Fibroblast of lung (primary cell): Measurements from ENCODE around the gene IMP4. TPM values are rescaled to one million over a fixed set of nuclear protein-coding genes. Genes with fewer than 3 reads are reported as not detected.

Experiments used
- DNase-seq, 2 donors: peaks; one replicate each; pipeline versions ENCODE4 v3.0.0 to v3.0.0-alpha.2; 2010; ENCODE audit warnings: low read depth in 2 of 2
- H2AFZ ChIP-seq: 2 replicates; pipeline ENCODE4 v1.5.1; 2012; ENCODE audit warnings: low read length, control low read depth, inconsistent platforms
- H3K27ac ChIP-seq: 2 replicates; pipeline ENCODE4 v1.5.1; 2011; ENCODE audit warnings: low read length, control low read depth; ENCODE audit not compliant: insufficient read depth
- H3K27me3 ChIP-seq: 2 replicates; pipeline ENCODE4 v1.5.1; 2011; ENCODE audit warnings: mild to moderate bottlenecking, low read length; ENCODE audit not compliant: control insufficient read depth, insufficient read depth
- H3K36me3 ChIP-seq: 2 replicates; pipeline ENCODE4 v1.5.1; 2011; ENCODE audit warnings: low read length; ENCODE audit not compliant: control insufficient read depth, insufficient read depth
- H3K4me1 ChIP-seq: 2 replicates; pipeline ENCODE4 v1.5.1; 2011; ENCODE audit warnings: low read length; ENCODE audit not compliant: control insufficient read depth, insufficient read depth; ENCODE audit errors: extremely low read depth
- H3K4me2 ChIP-seq: 2 replicates; pipeline ENCODE4 v1.5.1; 2011; ENCODE audit warnings: low read length, control low read depth; ENCODE audit not compliant: insufficient read depth; ENCODE audit errors: extremely low read depth
- H3K4me3 ChIP-seq, 4 experiments: fragments of 200-600 bp in 1 of 4; sonication (generic) in 1 of 4; replicated peaks in 1 of 4; 2 replicates each; pipeline ENCODE4 v1.5.1; 2011 to 2016; ENCODE audit warnings: low read length in 4 of 4, low read depth in 3 of 4, mild to moderate bottlenecking in 3 of 4, control low read depth in 2 of 4, inconsistent platforms in 1 of 4, mixed read lengths in 1 of 4; ENCODE audit not compliant: insufficient read depth in 1 of 4; ENCODE audit errors: control extremely low read depth in 1 of 4
- H3K79me2 ChIP-seq: 2 replicates; pipeline ENCODE4 v1.5.1; 2012; ENCODE audit warnings: mild to moderate bottlenecking, low read length, inconsistent platforms; ENCODE audit not compliant: control insufficient read depth, insufficient read depth
- H3K9ac ChIP-seq: 2 replicates; pipeline ENCODE4 v1.5.1; 2011; ENCODE audit warnings: mild to moderate bottlenecking, low read length, control low read depth; ENCODE audit not compliant: insufficient read depth
- H3K9me3 ChIP-seq: 2 replicates; pipeline ENCODE4 v1.5.1; 2012; ENCODE audit warnings: low read depth, low read length; ENCODE audit not compliant: control insufficient read depth, insufficient read depth
- H4K20me1 ChIP-seq: 2 replicates; pipeline ENCODE4 v1.5.1; 2011; ENCODE audit warnings: low read length; ENCODE audit not compliant: control insufficient read depth, insufficient read depth; ENCODE audit errors: extremely low read depth
- EZH2 ChIP-seq: IDR thresholded peaks from 2 replicates; pipeline ENCODE4 v1.5.1; 2012; ENCODE audit warnings: low read length, control low read depth, mild to moderate bottlenecking; ENCODE audit errors: missing control alignments
- polyA plus RNA-seq, 2 donors: library from polyadenylated mRNA; depleted of rRNA in 1 of 2; stranded (reverse) in 1 of 2; unstranded in 1 of 2; fragments of >200 nt; gene quantifications; 2 replicates each; pipeline ENCODE4 v1.2.1, GENCODE V29; 2011 to 2012; ENCODE audit warnings: missing spikeins in 1 of 2
- total RNA-seq: library from RNA; depleted of rRNA; stranded (reverse); fragments of >200 nt; gene quantifications from 2 replicates; pipeline ENCODE4 v1.2.1, GENCODE V29; 2014
- TF ChIP-seq, protein P1 (sequence below), 2 donors: IDR thresholded peaks in 1 of 2; conservative IDR thresholded peaks in 1 of 2; 1 replicate in 1 of 2; 2 replicates in 1 of 2; pipeline ENCODE4 v1.5.1; 2011 to 2012; ENCODE audit warnings: low read length in 2 of 2, control low read depth in 1 of 2, inconsistent platforms in 1 of 2, low read depth in 1 of 2, mild to moderate bottlenecking in 1 of 2

The IMP4 gene
- total and polyA plus RNA-seq, 2 donors (not counting 1 experiment from before 2014, with no cell fraction given), result 46.3 to 58.0 TPM

GRCh38 chr2:130314377-130314776 is 28.3 kb upstream of the IMP4 start:
- DNase-seq, result no peak
- Histone ChIP-seq H3K27ac (no peak overlapping the region), H3K4me1 (no peaks in the 10 kb centered on the region), H2AFZ (no peak overlapping the region), H3K9ac (no peak overlapping the region), H3K4me3 (no peak overlapping the region), H3K36me3 (no peaks in the 10 kb centered on the region), H3K79me2 (no peaks in the 10 kb centered on the region), H3K4me2 (no peak overlapping the region), H4K20me1 (no peaks in the 10 kb centered on the region), H3K9me3 (no peaks in the 10 kb centered on the region), H3K27me3 (no peaks in the 10 kb centered on the region)
- TF ChIP-seq, protein P1, sequence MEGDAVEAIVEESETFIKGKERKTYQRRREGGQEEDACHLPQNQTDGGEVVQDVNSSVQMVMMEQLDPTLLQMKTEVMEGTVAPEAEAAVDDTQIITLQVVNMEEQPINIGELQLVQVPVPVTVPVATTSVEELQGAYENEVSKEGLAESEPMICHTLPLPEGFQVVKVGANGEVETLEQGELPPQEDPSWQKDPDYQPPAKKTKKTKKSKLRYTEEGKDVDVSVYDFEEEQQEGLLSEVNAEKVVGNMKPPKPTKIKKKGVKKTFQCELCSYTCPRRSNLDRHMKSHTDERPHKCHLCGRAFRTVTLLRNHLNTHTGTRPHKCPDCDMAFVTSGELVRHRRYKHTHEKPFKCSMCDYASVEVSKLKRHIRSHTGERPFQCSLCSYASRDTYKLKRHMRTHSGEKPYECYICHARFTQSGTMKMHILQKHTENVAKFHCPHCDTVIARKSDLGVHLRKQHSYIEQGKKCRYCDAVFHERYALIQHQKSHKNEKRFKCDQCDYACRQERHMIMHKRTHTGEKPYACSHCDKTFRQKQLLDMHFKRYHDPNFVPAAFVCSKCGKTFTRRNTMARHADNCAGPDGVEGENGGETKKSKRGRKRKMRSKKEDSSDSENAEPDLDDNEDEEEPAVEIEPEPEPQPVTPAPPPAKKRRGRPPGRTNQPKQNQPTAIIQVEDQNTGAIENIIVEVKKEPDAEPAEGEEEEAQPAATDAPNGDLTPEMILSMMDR (conservative IDR thresholded peaks at IDR 0.05 in 1 of 2, IDR thresholded peaks at IDR 0.05 in 1 of 2; ENCODE audit: low read depth in 1 of 2, low read length in 2 of 2), result no peak
- no peak for TF ChIP-seq EZH2

DNA sequence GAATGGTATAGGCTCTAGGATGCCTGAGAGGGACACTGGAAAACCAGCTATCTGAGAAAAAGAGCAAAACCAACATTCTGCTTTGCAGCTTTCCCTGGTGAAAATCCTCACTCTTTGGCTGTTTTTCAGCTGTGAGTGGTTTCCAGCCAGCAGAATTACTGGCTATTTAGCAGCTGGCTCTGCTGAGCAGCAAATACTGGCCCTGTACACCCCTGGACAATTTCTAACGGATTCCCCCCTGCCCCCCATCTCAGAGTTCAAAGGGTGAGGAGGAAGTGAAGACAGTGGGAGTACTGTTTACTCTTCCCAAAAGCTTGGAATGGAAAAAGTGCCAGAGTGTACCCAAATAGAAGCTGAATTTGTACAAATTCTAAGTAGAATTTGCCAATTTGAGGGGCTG is 26.1 kb upstream of the IMP4 start:
- H4K20me1 ChIP-seq, result no peaks in the 10 kb centered on the region
- no peak overlapping the region for H3K4me2 ChIP-seq
- no peaks in the 10 kb centered on the region for H3K36me3 ChIP-seq
- no peak for TF ChIP-seq EZH2
- TF ChIP-seq, protein P1 (conservative IDR thresholded peaks at IDR 0.05 in 1 of 2, IDR thresholded peaks at IDR 0.05 in 1 of 2; ENCODE audit: low read depth in 1 of 2, low read length in 2 of 2), result no peak
- no peak for DNase-seq
- no peaks in the 10 kb centered on the region for H3K79me2 ChIP-seq
- no peak overlapping the region for H3K27ac ChIP-seq
- no peaks in the 10 kb centered on the region for H3K9me3 ChIP-seq
- no peak overlapping the region for H2AFZ ChIP-seq
- no peaks in the 10 kb centered on the region for H3K27me3 ChIP-seq
- no peak overlapping the region for H3K9ac ChIP-seq
- no peaks in the 10 kb centered on the region for H3K4me1 ChIP-seq
- H3K4me3 ChIP-seq, result no peak overlapping the region

DNA sequence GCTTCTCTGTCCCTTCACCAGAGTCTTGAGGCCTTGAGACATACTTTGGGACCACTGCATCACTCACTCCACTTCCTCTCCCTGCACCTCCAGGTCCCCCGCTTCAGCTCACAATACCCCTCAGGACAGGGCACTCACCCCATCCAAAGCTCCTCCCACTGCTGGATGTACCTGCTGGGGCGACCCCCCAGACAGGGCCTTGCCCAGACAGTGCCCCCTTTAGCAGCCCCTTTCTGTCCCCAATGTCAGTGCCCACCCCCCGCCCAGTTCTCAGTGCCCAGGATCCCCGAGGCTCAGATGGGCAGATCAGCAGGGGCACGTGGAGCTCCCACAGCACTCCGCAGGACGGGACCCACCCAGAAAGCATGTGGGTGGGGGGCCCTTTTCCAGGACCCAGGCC is 23.8 kb upstream of the IMP4 start:
- Histone ChIP-seq H3K9ac (no peak overlapping the region), H3K4me2 (no peak overlapping the region), H3K4me3 (no peak overlapping the region), H3K9me3 (no peaks in the 10 kb centered on the region), H3K27ac (no peak overlapping the region), H3K79me2 (no peaks in the 10 kb centered on the region), H4K20me1 (no peaks in the 10 kb centered on the region), H3K36me3 (no peaks in the 10 kb centered on the region), H3K27me3 (no peaks in the 10 kb centered on the region), H2AFZ (no peak overlapping the region), H3K4me1 (no peaks in the 10 kb centered on the region)
- no peak for DNase-seq
- TF ChIP-seq EZH2, result no peak
- TF ChIP-seq, protein P1 (conservative IDR thresholded peaks at IDR 0.05 in 1 of 2, IDR thresholded peaks at IDR 0.05 in 1 of 2; ENCODE audit: low read depth in 1 of 2, low read length in 2 of 2), result no peak
